Measurements from ENCODE around the gene TGFB2.

DNA sequence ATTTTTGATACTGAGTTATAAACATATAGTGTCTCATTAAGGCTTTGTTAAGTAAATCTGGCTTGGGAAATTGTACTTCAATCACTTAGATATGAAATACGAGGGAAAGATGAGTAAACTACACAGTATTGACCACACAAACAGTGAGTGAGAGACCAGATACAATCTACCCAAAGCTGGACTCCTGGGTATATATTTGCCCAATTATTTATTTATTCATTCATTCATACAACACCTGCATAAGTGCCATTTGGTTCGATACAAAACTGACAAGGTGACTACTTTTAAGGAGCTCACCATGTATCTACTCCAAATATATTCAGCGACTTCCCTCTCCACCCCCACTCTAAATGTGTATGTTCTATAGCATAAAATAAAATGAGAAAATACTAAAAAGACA is 143.4 kb downstream of the TGFB2 start:
- TF ChIP-seq POLR2AphosphoS5 (IDR thresholded peaks at IDR 0.05), result no peak
- TF ChIP-seq, protein P1, sequence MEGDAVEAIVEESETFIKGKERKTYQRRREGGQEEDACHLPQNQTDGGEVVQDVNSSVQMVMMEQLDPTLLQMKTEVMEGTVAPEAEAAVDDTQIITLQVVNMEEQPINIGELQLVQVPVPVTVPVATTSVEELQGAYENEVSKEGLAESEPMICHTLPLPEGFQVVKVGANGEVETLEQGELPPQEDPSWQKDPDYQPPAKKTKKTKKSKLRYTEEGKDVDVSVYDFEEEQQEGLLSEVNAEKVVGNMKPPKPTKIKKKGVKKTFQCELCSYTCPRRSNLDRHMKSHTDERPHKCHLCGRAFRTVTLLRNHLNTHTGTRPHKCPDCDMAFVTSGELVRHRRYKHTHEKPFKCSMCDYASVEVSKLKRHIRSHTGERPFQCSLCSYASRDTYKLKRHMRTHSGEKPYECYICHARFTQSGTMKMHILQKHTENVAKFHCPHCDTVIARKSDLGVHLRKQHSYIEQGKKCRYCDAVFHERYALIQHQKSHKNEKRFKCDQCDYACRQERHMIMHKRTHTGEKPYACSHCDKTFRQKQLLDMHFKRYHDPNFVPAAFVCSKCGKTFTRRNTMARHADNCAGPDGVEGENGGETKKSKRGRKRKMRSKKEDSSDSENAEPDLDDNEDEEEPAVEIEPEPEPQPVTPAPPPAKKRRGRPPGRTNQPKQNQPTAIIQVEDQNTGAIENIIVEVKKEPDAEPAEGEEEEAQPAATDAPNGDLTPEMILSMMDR (IDR thresholded peaks at IDR 0.05), result no peak

Data from gastroesophageal sphincter (tissue), 3 donors.